Umbilical cord (tissue), 2 donors: ENCODE measurements around the gene ARHGEF28. TPM values are rescaled to one million over a fixed set of nuclear protein-coding genes. Genes with fewer than 3 reads are reported as not detected.

Source experiments
- DNase-seq: peaks from one replicate; pipeline ENCODE4 v3.0.0-alpha.2; 2015; ENCODE audit warnings: low spot score
- total RNA-seq: library from RNA; depleted of rRNA; stranded (reverse); fragments of >200 nt; gene quantifications from one replicate; pipeline ENCODE4 v1.2.3, GENCODE V29; 2014; ENCODE audit warnings: low replicate concordance; ENCODE audit not compliant: insufficient read depth

ARHGEF28 gene
- total RNA-seq, 1 donor from 2014 or later: 13.7 TPM

DNA sequence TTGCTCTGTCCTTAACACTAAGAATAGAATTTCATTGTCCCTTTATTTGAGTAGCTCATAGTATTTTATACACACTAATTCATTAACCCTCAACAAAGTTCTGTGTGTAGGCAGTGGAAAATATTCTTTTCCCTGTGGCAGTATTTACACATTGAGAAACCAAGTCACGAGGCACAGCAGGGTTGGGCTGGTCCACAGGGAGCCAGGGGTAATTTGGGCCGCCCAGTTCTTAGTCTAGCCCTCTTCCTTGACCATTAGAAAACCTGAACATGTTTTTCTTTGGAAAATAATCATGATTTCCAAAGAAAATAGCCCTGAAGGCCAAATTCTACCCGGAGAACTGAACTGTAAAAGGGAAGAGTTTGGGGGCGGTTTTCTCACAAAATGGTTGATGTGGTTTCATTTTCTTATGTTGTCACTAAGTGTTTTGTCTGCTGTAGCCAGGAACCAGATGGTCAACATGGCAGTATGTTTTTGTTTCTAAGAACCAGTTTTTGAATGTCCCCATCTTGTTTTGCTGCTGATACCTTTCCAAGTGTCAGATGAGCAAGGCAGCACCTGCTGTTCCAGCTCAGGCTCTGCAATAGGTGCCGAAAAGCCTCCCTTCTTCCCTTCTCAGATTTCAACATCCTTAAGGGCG, 29.6 kb downstream of the ARHGEF28 start:
- DNase-seq: no peak

DNA sequence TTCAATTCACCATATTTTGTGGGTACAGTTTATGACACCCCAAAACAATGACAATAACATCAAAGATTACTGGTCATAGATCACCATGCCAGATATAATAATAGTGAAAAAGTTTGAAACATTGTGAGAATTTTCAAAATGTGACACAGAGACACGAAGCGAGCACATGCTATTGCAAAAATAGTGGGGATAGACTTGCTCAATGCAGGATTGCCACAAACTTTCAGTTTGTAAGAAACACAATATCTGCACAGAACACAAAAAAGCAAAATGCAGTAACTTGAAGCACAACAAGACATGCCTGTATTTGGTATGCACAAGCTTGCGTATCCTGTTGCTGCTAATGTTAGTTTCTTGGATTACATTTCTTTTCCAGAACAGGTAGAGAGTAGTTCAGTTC, 35.8 kb downstream of the ARHGEF28 start:
- DNase-seq: no peak

DNA sequence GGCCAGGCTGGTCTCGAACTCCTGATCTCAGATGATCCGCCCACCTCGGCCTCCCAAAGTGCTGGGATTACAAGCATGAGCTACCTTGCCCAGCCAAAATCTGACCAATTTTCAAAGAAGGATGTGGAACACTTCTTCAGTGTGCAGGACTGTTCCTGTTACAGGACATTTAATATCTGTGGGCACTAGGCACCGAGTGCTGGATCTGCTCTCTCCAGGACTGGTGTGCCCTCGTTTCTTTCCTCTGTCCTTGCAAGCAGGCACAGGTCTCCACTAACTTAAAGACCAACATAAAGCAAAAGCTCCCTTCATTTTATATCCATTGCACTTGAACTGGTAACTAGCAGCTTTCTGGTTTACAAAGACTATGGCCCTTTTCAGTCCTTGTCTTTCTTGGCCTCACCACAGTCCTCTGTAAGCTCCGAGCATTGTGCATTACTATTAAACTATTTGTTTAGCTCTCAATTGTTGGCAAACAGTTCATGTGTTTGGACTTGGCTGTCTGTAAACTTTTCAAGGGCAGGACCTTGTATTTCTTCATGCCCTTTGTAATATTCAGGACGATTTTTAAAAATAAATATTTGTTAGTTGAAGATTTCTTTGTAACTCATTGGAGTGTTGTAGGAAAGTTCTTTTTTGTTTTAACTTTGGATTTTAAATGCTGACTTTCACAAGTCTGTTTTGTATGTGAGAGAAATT, 37.3 kb downstream of the ARHGEF28 start:
- no peak for DNase-seq

DNA sequence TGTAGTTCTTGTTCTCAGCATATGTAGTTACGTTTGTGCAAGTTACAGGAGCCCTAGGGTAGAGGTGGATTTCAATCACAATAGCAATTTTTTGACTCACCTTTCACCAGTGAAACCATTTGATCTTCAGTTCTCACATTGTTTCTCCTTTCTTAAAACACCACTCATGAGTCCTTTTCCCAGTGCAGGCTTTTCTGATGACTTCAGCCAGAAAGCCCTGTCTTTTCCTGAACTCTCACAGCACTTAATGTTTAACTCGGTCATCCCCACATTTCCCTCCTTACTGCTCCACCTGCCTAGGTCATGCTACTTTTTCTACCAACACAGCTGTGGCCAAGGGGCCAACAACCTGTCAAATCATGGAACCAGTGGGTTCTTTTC, 37.9 kb downstream of the ARHGEF28 start:
- DNase-seq: no peak

DNA sequence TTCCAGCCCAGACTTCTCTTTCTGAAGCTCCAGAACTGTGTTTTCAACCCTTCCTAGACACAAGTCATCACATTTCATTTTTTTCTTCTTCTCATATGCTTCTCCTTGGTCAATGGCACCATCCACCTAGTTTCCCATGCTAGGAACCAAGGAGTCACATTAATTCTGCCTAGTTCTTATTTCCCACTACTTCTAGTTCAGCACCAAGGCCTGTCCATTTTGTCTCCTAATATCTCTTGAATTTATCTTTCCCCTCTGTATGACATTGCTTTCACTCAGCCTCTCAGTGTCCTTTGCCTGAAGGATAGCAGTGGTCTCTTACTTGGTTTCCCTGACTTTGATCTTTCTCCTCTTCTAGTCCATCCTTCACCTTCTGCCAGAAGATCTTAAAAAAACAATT, 38.8 kb downstream of the ARHGEF28 start:
- no peak for DNase-seq

DNA sequence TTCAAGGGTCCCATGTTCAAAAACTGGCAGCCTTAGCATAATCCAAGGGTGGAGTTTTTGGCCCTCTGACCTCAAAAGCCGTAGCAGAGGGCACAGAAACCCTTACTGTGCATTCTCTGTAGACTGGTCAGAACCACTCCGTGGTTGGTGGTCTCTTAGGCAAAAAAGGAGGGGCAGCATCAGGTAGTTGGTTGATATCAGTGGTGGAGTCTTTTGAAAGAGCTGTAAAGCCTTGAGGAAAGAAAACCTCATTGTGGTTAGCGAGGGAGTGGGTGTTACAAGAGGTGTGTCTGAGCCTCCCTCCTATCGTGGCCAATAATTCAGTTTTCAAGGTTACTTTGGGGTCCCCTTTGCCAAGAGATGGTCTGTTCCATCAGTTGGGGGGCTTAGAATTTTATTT, 40.9 kb downstream of the ARHGEF28 start:
- no peak for DNase-seq

DNA sequence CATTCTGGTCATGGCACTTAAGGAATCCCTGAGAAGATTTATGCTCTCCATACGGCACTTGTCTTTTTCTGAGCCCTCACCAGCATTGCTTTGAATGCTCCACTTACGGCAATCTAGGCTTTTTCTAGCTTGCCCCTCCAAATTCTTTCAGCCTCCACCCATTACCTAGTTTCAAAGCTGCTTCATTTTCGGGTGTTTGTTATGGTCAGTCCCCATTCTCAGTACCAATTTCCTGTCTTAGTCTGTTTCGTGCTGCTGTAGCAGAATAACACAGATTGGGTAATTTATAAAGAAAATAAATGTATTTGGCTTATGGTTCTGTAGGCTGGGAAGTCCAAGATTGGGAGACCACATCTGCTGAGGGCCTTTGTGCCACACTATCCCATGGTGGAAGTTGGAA, 42.0 kb downstream of the ARHGEF28 start:
- no peak for DNase-seq

DNA sequence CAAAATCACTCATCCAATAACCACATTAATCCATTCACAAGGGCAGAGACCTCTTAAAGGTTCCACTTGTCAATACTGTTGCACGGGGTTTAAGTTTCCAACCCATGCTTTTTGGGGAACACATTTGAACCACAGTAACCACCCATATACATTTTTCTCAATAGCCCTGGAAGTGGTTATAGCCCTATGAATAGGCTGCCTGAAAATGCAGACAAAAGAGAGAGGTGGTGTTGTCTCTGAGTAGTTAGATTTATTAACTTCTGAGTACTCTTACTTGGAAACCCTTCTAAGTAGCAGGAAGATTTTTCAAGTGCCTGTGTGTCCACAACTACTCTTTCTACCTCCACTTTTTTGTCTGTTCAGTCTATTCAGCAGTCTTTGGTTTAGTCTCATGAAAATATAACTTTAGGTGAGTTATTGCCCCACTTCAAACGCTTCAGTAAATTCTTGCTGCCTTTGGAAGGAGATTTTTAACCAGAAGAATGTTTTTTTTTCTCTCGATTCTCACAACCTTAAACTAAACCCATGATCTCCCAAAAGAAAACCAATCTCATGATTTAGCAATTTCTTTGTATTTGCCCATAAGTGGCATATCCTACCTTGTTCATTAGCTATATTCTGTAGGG, 42.6 kb downstream of the ARHGEF28 start:
- no peak for DNase-seq

DNA sequence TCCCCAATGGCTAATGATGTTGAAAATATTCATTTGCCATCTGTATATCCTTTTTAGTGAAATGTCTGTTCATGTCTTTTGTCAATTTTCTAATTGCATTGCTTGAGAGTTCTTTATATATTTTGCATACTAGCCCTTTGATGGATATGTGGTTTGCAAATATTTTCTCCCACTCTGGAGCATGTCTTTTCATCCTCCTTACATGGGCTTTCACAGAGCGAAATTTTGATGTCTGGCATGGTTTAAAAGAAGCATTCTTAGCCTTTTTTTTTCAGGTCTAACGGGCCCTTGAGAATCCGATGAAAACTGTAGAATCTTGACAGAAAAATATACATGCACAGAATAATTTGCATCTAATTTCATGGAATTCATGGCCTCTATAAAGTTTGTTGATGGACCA, 44.7 kb downstream of the ARHGEF28 start:
- no peak for DNase-seq

DNA sequence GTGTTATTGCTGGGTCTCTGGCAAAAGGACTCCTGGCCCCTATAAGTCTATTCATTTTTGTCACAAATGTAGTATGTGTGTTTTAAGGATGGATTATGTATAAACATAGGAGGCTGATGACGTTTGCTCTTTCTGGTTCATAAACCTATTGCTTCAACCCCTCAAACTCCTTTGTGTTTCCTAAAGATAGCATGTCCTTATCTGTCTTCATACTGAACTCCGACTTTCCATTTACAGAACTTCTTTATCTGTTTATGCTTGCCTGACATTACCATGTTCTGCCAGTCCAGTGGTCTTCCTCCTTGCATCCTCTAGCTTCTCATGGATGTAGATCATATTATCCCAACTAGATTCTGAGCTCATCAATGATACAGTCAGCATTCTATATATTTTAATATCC, 46.1 kb downstream of the ARHGEF28 start:
- DNase-seq: no peak

DNA sequence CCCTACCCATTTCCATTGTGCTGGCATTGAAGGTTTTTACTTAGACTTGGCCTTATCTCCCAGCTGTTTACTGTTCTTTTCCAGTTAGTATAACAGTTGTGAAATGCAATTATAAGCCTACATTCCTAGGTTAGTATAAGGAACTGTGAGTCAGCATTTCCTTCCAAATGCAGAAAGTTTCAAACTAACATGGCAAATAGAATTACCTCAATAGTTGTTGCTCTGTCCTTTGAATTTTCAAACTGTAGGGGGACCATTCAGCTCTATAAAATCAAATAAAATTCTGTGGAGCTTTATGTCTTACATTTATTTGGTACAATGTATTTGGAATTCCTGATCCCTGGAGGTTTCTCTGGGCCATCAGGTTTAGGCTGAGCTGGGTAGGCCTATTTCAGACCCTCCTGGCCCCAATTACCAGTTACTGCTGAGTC, 47.2 kb downstream of the ARHGEF28 start:
- peak; percentile 47 for DNase-seq

DNA sequence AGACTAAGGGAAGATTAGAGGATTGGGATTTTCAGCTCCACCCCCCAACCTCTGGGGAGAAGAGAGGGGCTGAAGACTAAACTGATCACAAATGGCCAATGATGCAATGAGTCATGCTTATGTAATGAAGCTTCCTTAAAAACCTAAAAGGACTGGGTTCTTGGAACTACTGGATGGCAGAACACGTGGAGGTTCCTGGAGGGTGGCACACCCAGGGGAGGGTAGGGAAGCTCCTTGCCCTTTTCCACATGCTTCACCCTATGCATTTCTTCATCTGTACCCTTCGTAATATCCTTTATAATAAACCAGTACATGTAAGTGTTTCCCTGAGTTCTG, 48.6 kb downstream of the ARHGEF28 start:
- DNase-seq: no peak

DNA sequence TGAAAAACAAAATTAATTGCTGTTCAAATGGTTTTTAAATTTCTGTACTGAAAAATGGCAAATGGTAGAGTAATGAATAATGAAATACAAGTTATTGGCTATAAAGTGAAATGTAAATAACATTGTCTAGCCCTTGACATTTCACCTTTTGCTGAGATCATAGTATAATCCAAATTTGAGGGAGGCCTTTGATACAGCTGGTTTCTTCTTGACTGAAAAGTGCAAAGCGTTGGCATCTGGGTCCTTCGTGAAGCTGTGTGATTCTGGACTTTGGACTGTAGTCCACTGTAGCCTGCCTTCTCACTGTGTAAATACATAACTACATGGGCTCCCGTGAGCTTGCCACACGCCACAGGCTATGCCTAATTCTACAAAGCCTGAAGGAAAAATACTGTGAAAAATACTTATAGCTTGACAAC, 52.3 kb downstream of the ARHGEF28 start:
- no peak for DNase-seq

DNA sequence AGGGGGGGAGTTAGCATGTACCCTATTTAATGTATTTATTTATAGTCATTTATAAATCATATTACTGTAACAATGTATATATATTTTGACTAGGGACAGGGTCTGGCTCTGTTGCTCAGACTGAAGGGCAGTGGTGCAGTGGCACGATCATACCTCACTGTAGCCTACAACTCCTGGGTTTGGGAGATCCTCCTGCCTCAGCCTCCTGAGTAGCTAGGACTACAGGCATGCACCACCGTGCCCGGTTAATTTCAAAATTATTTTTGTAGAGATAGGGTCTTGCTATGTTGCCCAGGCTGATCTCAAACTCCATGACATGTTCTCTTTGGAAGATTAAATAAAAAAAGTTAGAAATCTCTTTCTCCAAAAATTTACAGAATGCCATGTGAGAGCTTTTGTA, 52.8 kb downstream of the ARHGEF28 start:
- DNase-seq: no peak

DNA sequence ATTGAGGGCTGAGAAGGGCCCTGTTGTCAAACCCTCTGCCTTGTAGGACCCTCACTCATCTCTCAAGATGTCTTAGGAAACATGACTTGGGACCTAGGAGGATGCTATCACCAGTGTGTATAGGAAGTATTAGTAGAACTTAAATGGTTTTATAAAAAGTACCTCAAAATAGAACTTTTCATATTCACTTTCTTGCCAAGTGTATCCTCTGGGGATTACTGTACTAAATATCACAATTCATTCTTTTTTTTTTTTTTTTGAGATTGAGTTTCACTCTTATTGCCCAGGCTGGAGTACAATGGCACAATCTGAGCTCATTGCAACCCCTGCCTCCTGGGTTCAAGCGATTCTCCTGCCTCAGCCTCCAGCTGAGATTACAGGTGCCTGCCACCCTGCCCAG, 56.2 kb downstream of the ARHGEF28 start:
- DNase-seq: no peak

DNA sequence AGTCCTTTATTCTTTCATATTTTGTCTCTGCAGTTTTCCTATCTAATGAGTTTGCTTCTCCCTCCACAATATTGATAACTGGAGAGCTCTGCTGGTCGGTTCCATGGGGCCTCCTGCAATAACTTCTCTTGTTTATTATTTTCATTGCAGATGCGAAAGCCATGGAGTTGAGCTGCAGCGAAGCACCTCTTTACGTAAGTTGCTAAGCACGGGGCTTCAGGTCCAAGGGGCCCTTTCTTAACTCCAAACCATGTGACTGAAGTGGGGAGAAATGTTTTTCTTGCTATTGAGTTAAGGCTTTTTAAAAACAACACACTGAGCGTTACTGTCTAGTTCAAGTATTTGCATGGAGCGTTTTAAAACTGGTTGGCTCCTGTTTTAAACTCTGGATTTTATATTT, 58.7 kb downstream of the ARHGEF28 start:
- no peak for DNase-seq

DNA sequence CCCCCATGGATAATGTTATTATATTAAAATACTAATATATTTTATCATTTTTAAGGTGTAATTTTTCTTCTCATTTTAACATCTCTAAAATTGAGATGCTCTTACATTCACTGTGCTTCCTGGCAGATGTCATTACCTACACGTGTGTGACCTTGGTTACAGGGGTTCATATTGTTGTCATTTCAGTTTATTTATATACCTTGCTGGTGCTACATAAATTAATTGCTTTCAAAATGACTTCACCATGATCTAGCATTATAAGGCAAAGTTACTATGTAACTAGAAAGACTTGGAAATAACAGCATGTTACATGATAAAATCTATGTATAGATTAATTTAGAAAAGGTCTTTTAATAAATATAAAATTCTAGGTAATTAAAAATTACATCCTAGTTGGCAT, 60.9 kb downstream of the ARHGEF28 start:
- DNase-seq: no peak

DNA sequence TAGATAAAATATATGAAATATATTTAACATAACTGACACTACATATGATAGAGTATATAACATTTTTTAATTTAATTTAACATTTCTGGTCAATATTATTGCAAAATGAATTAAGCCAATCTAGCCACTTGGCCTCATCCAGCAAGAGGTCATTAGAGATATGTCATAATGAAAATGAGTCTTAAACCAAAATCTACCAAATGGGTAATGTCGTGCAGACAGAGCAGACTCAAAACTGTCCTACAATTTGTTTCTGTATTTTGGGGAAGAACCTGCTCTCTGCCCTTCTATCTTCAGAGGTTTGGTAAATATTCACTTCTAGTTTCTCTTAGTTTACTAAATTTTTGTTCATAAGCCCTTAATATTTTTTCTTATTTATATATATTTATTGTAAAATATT, 61.4 kb downstream of the ARHGEF28 start:
- DNase-seq: no peak

DNA sequence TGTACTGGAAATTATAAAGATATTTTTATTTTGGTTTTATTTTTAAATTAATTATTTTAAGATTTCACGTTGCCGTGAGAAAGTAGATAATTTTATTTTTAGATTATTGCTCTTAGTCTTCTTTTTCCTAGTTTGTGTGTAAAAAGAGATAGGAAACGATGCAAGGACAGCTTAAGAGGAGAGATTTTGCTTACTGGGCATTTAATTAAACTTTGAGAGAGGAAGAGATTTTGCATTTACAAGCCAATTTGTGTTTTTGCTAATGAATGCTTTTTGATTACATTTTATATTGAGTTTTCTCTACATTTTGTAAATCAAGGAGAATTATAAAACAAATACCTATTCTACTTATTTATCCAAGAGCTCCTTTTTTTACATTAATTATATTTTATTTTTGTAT, 64.0 kb downstream of the ARHGEF28 start:
- DNase-seq: no peak

DNA sequence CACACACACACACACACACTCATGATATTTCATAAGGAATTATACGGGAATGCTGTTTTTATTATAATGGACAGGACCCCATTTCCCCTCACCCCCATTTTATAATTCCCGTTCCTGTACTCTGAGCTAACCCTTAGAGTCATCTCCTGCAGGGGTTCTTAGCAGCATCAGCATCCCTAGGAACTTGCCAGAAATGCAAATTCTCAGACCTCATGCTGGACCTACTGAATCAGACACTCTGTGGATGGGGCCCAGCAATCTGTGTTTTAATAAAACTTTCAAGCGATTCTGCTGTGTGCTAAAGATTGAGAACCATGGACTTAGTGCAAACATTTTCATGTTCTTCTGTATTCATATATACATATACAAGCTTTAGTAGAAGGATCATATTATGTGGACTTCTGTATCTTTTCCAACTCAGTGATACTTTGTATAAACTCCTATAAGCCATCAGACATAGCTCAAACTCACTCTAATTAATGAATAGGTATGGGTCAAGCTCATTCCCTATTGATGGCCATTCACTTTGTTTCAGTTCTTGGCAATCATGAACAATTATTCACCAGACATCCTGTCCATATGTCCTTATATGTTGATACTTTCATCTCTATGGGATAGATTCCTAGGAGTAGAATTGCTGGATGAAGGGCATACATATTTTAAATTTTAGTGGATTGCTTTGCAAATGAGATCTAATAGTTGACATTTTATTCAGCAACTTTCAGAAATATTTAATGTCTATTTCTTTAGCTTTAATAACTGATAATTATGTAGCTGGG, 65.5 kb downstream of the ARHGEF28 start:
- DNase-seq: no peak

DNA sequence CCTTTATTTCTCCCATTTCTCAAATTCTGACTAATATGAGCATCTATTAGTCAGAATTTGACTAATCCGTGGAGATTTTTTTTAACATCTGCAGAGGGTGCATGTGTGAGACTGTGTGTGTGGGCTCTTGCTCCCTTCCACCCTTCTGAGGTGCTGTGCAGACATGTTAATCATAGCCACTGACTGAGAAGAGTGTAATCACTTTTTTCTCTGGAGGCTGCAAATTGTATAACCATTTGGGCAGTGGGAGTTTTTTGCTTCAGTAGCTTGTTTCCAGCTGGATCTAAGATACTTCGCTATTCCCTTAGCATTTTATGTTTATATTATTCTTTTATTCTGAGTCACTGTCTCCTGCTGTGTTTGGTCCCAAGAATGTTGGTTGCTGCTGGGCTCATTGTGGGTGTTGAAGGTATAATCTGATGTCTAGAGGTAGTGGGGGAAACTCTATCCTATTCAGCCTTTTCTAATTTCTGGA, 66.2 kb downstream of the ARHGEF28 start:
- no peak for DNase-seq

DNA sequence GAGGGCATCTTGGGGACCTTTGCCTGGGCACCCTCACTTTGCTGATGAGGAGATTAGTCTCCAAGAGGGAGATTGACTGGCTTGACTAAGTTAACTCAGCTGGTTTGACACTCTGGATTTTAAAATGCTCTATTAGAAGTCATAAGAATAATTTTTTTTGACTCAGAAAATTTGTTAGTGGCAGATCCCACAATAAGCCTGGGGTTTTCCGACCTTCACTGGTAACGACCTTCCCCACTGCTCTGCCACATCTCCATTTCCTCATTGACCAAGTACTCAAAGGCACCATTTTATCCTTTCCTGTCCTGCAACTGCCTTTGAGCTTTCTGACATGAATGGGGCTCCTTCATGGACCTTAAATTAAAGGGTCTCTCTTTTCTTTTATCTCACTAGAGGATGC, 67.0 kb downstream of the ARHGEF28 start:
- DNase-seq: no peak
